GM19468 (cell line): Measurements from ENCODE around the gene MTERF1.
"Not testable (repeated sequence)": the region's sequence is repeated elsewhere in the genome, so short reads cannot be mapped to it uniquely, and the experiment has no call there.

ENCODE experiments used
- ATAC-seq: cut with Tn5 transposase; IDR thresholded peaks from one replicate; pipeline ENCODE4 v1.9.1; 2021; ENCODE audit warnings: mild to moderate bottlenecking, moderate library complexity, moderate number of reproducible peaks; ENCODE audit not compliant: unreplicated experiment; ENCODE audit errors: extremely low read depth

Gene MTERF1

GRCh38 chr7:91880413-91881241 is at the start of gene MTERF1:
MTERF1 (minus strand) TSS chr7:91880702; CDS start chr7:91880083, 619 bp downstream.
- ATAC-seq, result peak; percentile 94

GRCh38 chr7:91929463-91929862 is 49.0 kb upstream of the MTERF1 start:
- ATAC-seq, result no peak

GRCh38 chr7:91927912-91928311 is 47.4 kb upstream of the MTERF1 start:
- ATAC-seq, result no peak

GRCh38 chr7:91922857-91923256 is 42.4 kb upstream of the MTERF1 start:
- no peak for ATAC-seq

- no peak for ATAC-seq
Measured at GRCh38 chr7:91918356-91918755, 37.9 kb upstream of the MTERF1 start.

- ATAC-seq, result no peak
Measured at GRCh38 chr7:91916051-91916440, 35.5 kb upstream of the MTERF1 start.

- ATAC-seq, result no peak
Measured at GRCh38 chr7:91915401-91916050, 35.0 kb upstream of the MTERF1 start.

- ATAC-seq, result no peak
Measured at GRCh38 chr7:91913612-91914011, 33.1 kb upstream of the MTERF1 start.

GRCh38 chr7:91912494-91912893 is 32.0 kb upstream of the MTERF1 start:
- no peak for ATAC-seq

GRCh38 chr7:91911121-91911520 is 30.6 kb upstream of the MTERF1 start:
- ATAC-seq, result no peak

GRCh38 chr7:91910171-91910570 is 29.7 kb upstream of the MTERF1 start:
- no peak for ATAC-seq

- no peak for ATAC-seq
Measured at GRCh38 chr7:91899563-91899962, 19.1 kb upstream of the MTERF1 start.

GRCh38 chr7:91898240-91898992 is 17.9 kb upstream of the MTERF1 start:
- ATAC-seq, result no peak

- ATAC-seq, result no peak
Measured at GRCh38 chr7:91894781-91895480, 14.4 kb upstream of the MTERF1 start.

GRCh38 chr7:91893699-91894098 is 13.2 kb upstream of the MTERF1 start:
- not testable (repeated sequence) for ATAC-seq

- ATAC-seq, result no peak
Measured at GRCh38 chr7:91892821-91893340, 12.4 kb upstream of the MTERF1 start.

- ATAC-seq, result no peak
Measured at GRCh38 chr7:91892099-91892705, 11.7 kb upstream of the MTERF1 start.

- not testable (repeated sequence) for ATAC-seq
Measured at GRCh38 chr7:91888271-91889175, 8.0 kb upstream of the MTERF1 start.
